NOMO-1 treated with DMSO at 0.1 percent for 48 hours (cell line): ENCODE results near the gene ARHGAP26.

Source experiments
- DNase-seq: peaks from one replicate; lab custom pipeline; 2025; ENCODE audit not compliant: unreplicated experiment; lab: John Stamatoyannopoulos, UW

Gene ARHGAP26

DNA sequence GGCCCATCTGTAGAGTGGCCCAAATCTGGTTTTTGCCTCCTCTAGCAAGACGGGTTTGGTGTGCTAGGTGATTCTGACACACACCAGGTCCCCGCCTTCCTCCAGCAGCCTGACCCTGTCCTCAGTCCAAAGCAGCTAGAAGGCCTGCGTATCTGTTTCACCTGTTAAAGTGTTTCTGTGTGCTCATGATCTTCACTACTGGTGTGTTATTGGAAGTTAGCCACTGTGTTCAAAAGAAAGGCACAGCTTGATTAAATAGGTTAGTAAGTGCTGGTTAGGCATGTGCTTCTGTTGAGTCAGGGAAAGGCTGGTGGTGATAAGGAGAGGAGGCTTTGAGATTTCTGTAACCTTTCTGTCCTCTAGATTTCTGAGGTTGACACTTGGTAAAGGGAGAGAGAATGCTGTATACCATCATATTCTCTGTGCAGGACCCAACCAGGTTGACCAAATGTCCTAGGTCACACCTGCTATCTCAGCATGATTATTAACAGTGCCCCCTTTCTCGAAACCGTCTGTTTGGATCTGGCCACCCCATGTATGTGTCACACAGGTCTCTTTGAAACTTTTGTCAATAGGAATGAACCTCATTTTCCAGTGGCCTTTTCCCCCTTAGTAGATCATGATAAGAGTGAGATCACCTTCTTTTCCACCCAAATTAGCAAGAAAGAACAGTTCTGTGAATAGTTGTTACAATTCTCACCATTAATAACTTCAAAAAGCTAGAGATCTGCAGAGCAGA is 58.8 kb downstream of the ARHGAP26 start:
- no peak for DNase-seq

DNA sequence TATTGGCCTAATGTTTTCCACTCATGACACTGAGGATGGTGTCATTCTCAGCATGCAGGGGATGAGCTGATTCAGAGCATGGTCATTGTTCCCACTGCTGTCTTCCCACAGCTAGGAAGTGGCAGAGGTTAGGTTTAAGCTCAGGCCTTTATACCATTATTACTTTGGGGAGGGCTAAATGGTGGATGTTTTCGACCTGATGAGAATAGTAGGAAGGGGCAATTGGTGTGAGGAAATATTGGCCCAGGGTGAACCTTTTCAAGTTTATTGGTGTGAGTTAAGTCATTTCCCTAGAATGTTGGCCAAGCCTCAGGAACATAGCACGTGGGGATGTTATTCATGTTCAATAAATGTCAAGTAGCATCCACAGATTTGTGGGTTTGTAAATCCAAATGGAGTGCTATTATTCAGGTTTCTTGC is 59.6 kb downstream of the ARHGAP26 start:
- DNase-seq, result no peak

DNA sequence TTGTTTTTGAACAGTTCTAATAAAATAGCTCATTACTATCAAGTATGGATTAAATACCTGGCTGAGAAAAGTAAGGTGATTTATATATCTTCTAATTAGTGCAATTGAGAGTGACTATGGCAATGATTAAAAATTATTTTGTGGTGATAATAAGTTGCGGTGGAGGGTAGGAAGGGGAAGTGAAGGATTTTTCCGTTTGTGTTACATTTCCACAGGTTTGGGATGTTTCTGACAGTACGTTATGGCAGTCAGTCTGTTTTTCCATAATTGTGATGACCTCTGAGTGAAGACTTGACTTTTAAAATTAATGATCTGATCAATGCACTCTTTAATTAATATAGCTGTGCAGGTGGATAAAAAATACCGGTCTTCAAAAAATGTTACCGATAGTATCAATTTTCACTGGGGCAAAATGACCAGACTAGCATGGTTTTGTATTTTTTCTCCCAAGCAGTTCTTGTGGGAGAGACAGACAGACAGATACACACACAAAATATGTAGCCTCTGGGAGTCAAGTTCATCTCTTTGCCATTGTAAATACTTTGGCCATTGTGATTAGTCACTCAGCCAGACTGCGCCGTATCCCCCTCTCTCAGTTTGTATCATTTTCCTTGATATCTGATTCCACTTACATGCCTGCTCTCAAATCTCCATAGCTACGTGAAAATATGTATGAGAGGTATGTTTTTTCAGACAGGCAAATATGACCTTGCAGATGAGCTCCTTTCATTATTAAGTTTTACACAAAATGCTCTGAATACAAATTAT is 60.2 kb downstream of the ARHGAP26 start:
- DNase-seq, result no peak

DNA sequence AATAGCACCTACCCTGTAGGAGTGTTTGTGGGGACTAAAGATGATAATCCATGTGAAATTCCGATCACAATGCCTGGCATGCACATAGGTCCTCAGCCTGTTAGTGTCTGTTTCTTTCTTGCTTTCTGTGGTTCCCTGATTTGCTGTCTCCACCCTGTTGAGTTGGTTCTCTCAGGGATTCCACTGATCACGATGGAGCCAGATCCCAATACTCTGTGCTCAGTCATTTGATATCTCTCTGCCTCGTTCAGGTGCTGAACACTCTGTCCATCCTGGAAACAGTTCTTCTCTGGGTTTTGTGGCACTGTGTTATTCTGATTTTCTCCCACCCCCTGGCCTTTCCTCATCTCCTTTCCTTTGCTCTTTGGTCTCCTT is 60.8 kb downstream of the ARHGAP26 start:
- no peak for DNase-seq

DNA sequence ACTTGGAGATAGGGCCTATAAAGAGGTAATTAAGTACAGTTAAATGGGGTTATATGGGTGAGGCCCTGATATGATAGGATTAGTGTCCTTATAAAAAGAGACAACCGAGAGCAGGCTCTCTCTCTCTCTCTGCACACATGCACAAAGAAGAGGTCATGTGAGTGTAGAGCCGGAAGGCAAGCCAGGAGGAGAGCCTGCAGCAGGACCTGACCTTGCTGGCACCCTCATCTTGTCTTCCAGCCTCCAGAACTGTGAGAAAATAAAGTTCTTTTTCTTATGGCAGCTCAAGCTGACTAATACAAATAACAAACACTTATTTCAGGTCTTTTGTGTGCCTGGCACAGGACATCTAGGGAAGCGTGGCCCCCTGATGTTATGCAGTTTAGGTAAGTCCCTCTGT is 62.1 kb downstream of the ARHGAP26 start:
- no peak for DNase-seq

DNA sequence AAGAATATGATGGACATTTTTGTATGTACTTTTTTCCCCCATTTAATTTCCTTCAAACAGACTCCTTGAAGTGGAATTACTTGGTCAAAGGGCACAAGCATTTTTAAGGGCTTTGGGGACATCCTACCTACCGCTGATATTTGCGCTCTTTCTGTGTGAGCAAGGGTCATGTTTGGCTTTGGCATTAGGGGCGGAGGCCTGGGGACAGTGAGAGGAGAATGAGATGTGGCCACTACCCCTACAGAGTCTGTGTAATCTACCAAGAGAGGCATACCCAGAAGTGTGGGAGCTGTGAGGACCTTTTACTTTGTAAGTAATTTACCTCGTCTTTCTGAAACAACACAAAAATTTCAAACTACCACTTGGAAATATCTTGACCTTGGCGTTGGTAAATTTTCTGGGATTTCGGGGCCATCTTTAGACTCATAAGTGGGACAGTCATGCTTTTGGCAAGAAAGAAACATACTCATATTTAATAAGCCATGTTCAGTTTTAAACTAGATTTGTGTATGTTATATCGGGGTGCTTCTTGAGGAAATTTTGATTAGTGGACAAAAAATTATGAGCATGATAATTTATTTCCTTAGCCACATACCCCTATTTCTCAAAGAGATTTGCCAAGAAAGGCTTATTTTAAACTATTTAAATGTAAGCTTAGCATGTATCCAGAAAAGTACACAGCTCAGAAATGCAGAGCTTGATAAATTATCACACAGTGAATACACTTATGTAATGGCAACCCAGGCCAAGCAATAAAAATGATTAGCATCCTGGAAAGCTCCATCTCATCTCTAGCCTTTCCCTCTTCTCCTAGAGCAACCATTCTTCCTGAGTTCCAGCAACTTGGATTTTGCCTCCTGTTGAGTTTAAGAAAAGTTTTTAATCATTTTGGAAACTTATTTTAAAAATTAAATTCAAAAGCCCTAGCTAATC is 63.6 kb downstream of the ARHGAP26 start:
- no peak for DNase-seq

DNA sequence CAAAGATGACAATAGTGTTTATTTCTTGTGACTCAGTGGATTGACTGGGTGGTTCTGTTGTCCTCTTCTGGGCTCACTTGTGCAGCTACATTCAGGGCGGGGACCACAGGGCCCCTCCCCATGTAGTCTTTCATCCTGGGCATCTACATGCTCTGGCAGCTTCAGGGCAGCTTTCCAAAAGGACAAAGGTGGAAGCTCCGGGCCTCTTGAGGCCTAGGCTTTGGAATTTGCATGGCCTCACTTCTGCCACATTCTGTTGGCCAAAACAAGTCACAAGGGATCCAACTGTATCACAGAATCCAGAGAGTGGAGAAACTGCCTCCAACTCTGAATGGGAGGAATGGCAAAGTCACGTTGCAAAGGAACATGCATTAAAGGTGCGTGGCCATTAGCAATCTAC is 64.3 kb downstream of the ARHGAP26 start:
- no peak for DNase-seq

DNA sequence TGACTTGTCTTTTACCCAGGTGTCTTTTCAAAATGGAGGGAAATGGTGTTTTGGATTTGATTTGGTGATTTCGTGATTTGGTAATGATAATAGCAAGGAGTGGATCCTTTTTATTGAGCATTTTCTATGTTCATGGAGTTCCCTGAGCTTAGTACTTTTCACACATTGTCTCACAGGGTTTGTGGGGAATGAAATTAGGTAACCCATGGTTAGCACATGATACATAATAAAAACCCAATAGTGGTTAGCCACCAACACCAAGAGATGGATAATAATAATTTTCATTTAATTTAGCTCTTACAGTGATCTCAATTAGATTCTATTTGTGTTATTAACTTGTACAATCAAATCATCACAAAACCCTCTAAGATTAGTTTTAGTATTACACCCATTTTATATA is 65.4 kb downstream of the ARHGAP26 start:
- DNase-seq, result no peak

DNA sequence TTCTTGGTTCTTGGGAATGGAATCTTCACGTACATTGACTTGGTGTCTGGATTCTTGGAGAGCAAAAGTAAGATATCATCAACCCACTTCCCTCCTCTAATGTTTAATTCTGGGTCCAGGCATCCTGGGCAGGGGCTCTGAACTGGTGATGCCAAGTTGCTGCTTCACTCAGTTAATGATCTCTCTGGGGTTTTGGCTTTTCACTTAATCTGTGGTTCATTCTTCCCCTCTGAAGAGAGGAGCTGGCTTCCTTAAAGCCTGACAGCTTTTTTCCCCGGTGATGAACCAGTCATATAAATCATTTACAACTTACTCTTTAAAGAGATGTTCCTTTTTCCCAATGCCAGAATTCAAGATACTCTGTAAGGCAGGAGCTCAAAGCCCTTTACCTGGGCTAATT is 65.9 kb downstream of the ARHGAP26 start:
- DNase-seq, result peak; percentile 9

DNA sequence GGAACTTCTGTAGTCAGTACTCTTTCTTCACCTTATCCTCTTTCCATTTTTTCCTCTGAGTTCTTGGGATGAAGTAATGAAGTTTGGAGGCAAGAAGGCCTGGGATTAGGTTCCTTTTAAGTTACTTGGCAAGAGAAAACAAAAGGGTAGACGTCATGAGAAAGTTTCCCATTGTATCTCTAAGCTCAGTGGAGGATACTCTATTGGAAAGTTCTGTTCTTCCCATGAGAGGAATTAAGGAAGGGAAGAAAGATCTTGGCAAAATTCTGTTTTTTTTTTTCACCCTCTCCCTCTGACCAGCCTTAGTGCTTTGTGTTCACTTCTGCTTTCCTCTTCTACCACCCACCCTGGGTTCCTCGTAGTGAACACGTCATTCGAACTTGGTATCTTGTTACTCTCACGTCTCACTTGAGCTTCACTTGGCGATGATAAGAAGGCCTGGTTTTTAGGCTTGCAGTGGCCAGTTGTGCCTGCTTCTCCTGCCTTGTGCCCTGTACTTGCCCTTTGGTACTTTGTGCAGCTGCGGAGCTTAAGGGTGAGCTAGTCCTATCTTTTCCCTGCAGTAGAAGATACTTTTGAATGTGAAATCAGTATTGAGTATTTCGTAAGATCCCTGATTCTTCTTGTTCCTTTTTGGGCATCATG is 67.0 kb downstream of the ARHGAP26 start:
- peak; percentile 85 for DNase-seq

DNA sequence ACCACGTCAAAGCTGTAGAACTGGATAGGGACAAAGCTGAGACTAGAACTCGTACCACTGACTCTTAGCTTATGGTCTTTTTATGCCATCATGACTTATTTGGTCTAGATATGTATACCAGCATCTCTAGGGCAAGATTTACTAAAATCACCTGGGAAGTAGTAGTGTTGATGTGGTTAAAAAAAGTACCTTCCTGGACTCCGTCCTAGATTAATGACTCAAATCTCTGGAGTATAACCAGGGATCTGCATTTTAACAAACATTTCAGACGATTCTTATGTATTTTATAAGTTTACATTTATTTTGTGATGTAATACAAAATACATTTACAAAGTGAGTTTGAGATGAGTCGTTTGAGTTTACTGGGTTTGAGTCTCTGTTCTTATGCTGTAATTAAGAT is 68.7 kb downstream of the ARHGAP26 start:
- DNase-seq, result no peak

DNA sequence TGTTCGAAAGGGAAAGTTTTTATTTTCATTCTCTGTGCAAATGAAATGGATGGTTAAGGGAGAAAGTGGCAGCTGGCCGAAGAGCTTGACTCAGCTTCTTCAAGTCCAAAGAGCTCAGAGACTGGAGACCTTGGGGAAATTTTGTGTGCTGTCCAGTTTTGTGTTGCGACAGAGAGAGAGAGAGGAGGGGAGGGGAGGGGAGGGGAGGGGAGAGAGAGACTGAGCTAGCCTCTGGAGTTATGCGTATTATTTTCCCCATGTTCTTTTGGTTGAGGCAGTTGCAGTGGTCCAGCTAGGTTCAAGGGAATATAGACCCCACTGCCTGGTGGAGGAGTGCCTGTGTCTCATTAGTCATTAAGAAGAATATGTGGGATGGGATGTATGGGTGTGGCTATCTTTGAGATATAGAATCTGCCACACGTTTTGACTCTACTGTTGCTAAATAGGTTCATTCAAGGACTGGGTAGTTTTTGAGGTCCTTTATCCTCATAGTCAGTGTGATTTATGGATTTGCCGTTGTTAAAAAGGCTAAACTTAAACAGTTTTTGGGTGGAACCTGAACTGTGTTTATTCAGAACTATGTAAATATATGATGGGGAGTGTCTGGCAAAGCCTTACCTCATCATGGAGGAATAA is 69.7 kb downstream of the ARHGAP26 start:
- DNase-seq, result peak; percentile 39

DNA sequence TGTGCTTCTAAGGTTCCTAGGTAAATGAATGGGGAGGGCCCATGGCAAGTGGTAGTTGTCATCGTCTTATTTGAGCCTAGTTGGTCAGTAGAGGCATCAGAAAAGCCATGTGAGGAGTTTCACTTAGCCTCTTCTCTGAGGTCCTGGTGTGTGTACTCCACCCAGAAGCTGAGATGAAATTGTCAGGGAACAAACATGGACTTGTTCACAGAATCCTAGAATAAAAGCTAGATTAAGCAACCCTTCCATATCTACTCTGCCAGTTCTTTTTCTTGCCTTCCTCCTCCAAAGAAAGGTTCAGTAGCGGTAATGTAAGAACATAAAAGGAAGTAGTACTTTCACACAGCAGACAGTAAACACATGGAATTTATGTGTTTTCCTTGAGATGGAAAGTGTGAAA is 70.4 kb downstream of the ARHGAP26 start:
- peak; percentile 35 for DNase-seq

DNA sequence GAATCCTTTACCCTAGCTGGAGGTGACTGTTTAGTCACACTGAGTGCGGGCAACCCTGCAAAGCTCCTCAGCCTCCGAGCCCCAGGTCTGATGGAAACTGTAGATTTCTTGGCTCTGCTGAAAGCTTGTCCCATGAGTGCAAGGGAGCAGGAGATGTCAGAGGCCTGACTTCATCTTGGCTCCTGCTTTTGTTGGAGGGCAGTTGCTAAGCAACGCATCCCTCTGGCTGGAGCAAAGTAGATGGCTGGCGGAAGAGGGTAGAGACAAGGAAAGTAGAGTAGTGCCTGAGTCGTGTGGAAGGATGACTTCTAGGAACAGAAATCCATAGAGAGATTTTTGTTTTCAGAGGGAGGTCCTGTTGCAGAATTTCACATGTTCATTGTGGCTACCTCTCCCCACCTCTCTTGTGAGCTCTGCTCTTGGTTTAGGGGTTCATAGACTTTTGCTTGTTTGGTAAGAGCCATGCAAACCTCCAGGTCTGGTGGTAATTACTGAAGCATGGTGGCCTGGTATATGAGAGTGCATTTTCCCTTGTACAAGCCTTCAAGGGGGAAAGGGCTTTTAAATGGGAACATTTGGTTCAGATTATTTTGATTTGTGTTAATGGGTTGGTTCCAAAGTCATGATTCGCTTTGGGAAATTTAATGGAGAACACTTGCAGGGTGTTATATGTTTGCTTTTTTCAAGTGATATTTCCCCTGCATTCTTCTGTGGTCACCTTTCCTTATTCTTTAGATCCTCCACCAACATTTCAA is 71.5 kb downstream of the ARHGAP26 start:
- DNase-seq, result no peak

DNA sequence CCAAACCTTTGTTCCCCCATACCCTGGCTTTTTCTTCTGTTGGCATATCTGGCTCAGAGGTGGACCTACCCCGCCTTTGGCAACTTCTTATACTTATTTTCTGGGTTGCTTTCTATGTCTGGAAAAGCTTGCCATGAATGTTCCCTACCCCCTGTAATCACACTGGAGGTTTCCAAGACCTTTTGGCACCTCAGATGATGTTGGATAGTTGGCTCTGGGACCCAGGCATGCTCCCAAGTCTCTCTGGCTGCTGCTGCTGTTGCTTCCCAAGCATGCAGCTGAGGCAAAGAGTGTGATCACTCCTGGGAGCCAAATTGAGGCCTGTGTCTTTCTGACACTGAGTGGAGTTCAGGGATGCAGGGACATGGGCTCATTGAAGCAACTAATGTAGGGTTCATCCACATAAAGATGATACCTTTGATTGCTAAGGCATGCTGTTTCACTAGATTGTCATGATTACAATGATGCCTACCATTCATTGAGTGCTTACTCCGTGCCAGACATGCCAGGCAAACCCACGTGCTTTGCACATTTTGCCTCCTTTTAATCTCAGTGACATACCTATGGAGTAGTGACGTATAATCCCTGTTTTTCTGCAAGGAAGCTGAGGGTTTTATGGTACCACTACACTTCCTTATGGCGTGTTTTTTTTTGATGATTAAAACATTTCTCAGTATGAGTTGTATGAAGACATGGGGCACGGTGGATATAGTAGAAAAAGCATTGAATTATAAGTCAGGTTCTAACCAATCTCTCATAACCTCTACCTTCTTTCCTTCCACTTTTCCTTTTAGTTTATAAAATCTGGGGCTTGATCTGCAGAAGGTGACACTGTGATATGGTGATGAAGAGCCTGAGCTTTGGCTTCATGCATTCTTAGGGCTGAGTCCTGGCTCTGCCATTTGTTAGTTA is 73.1 kb downstream of the ARHGAP26 start:
- DNase-seq, result no peak

DNA sequence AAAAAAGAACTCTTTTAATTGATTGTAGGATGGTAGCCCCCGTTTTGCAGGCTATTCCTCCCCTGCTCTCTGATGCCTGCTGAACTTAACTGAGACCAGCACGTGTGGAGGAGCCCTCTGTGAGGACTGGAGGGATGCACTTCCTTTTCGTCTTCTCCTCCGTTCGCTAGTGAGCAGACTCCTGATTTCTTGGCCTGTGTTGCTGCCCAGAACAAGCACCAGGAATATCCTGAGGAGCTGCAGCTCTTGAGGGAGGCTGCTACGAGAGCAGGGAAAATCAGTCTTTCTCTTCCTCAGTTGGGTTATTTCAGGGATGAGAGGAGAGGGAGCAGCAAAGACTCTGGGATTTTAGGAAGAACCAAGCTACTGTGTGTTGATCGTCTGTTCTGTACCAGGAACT is 74.7 kb downstream of the ARHGAP26 start:
- no peak for DNase-seq

DNA sequence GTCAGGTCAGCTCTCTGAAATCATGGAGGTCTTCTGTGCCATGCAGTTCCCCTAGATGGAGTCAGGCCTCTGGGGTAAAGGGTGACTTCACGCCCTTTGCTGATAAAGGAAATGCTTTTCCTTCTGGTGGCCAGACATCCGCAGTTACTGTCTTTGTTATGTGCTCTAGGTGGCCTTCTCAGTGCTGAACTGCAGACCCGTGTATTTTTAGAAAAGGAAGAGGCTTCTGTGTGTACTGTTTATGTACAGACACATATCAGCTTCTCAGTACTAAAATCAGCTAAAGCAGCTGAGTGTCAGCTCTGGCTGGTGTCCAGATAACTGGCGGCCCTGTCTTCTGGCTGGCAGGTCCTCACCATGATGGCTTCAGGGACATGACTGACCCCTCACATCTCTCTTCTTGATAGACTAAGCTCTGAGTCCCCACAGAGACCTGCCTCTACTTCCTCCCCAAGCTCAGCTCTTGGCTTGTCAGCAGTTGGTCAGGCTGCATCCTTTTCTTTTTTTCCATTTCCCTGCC is 75.3 kb downstream of the ARHGAP26 start:
- peak; percentile 42 for DNase-seq

DNA sequence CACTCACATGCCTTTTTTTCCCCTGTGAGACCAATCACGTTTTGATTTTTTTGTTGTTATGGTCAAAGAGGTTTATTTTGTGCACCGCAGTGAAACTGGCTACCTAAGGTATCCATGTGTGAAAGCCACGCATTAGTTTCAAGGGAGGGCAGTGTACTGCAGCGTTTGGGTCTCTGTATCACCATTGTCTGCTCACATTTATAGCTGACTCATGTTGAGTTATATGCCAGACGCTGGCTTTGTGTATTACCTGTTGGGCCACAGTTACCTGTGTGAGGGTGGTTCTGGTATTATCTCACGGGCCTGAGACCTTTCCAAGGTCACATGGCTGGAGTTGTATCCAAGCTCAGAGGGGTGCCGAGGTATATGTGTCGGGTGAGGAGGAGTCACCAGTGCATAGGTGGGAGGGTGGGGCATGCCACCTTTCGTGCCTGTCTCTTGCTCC is 75.8 kb downstream of the ARHGAP26 start:
- no peak for DNase-seq

DNA sequence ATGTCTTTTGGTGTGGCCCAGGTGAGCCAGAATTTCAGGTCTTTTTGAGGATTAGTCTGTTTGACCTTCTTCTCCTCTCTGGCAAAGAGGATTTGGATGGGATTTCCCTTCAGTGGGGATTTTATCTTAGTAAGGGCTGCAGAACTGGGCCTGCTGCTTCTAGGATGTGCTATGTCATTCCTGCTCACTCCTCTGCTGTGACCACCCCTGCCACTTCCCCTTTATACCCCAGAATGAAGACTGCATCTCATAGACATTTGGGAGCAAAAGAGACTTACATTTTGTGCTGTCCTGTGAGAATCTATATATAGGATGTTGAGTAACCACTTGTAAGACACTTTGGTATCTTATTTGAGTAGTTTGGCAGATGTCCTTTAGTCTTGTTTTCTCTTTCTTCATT is 76.2 kb downstream of the ARHGAP26 start:
- DNase-seq, result peak; percentile 90
